ENCODE measurements around the gene EFNA5.

The EFNA5 gene

GRCh38 chr5:107414802-107415201 is 255.9 kb downstream of the EFNA5 start:
- DNase-seq, result no peak

- DNase-seq, result no peak
These were observed 257.0 kb downstream of the EFNA5 start for GRCh38 chr5:107413754-107414153.

- DNase-seq, result no peak
These were observed 262.2 kb downstream of the EFNA5 start for GRCh38 chr5:107408564-107408963.

- no peak for DNase-seq
These were observed 262.9 kb downstream of the EFNA5 start for GRCh38 chr5:107407713-107408298.

- no peak for DNase-seq
These were observed 266.0 kb downstream of the EFNA5 start for GRCh38 chr5:107404595-107405374.

- DNase-seq, result no peak
These were observed 267.3 kb downstream of the EFNA5 start for GRCh38 chr5:107403228-107403953.

- no peak for DNase-seq
These were observed 268.1 kb downstream of the EFNA5 start for GRCh38 chr5:107402434-107403227.

GRCh38 chr5:107401470-107402122 is 269.1 kb downstream of the EFNA5 start:
- no peak for DNase-seq

GRCh38 chr5:107400328-107400727 is 270.4 kb downstream of the EFNA5 start:
- DNase-seq, result no peak

GRCh38 chr5:107398703-107399102 is 272.0 kb downstream of the EFNA5 start:
- no peak for DNase-seq

- no peak for DNase-seq
These were observed 274.4 kb downstream of the EFNA5 start for GRCh38 chr5:107396351-107396690.

- DNase-seq, result no peak
These were observed 274.9 kb downstream of the EFNA5 start for GRCh38 chr5:107395632-107396350.

GRCh38 chr5:107393851-107394250 is 276.9 kb downstream of the EFNA5 start:
- no peak for DNase-seq

- no peak for DNase-seq
These were observed 278.9 kb downstream of the EFNA5 start for GRCh38 chr5:107391787-107392186.

- no peak for DNase-seq
These were observed 281.0 kb downstream of the EFNA5 start for GRCh38 chr5:107389775-107390148.

GRCh38 chr5:107389130-107389774 is 281.5 kb downstream of the EFNA5 start:
- DNase-seq, result no peak

- DNase-seq, result no peak
These were observed 282.4 kb downstream of the EFNA5 start for GRCh38 chr5:107388141-107388861.

- DNase-seq, result no peak
These were observed 283.1 kb downstream of the EFNA5 start for GRCh38 chr5:107387526-107388140.

- DNase-seq, result no peak
These were observed 285.0 kb downstream of the EFNA5 start for GRCh38 chr5:107385708-107386107.

- DNase-seq, result no peak
These were observed 286.5 kb downstream of the EFNA5 start for GRCh38 chr5:107384256-107384655.

Data from stimulated activated CD8-positive, alpha-beta memory T cell treated with anti-CD3 and anti-CD28 coated beads, Interleukin-4, amount 100 ng/mL, for 48 hours (primary cell).